ENCODE data around the gene C1orf74. TPM values are rescaled to one million over a fixed set of nuclear protein-coding genes. Genes with fewer than 3 reads are reported as not detected.

C1orf74 gene
- total RNA-seq, 1 donor from 2014 or later, result 2.8 TPM

DNA sequence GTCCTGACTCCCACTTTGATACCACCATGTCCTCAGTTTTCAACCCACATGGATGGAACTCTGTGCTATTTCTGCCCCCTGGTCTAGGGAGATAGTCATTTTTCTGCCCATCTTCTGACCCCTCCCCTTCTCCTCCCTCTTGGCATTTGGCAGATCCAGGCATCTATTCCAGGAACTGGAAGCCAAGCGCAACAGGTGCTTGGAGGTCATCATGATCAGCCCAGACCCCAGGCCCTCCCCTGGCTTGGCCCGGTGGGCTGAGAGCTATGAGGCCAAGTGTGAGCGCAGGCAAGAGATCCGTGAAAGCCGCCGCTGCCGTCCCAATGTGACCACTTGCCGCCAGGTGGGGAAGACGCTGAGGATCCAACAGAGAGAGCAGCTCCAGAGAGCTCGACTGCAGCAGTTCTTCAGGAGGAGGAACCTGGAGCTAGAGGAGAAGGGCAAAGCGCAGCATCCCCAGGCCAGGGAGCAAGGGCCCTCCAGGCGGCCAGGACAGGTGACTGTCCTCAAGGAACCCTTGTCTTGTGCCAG lies 24.5 kb downstream of the C1orf74 start:
- Mint-ChIP-seq H3K4me3 (ENCODE audit: unreplicated experiment) (no peak overlapping the region), H3K27me3 (ENCODE audit: unreplicated experiment) (peaks cover 11% of the 10 kb centered on the region), H3K36me3 (ENCODE audit: low read depth, unreplicated experiment) (no peaks in the 10 kb centered on the region), H3K9me3 (ENCODE audit: unreplicated experiment) (no peaks in the 10 kb centered on the region), H3K27ac (ENCODE audit: unreplicated experiment) (no peak overlapping the region), H3K4me1 (ENCODE audit: unreplicated experiment) (peaks cover 17% of the 10 kb centered on the region)
- TF ChIP-seq, protein P1, sequence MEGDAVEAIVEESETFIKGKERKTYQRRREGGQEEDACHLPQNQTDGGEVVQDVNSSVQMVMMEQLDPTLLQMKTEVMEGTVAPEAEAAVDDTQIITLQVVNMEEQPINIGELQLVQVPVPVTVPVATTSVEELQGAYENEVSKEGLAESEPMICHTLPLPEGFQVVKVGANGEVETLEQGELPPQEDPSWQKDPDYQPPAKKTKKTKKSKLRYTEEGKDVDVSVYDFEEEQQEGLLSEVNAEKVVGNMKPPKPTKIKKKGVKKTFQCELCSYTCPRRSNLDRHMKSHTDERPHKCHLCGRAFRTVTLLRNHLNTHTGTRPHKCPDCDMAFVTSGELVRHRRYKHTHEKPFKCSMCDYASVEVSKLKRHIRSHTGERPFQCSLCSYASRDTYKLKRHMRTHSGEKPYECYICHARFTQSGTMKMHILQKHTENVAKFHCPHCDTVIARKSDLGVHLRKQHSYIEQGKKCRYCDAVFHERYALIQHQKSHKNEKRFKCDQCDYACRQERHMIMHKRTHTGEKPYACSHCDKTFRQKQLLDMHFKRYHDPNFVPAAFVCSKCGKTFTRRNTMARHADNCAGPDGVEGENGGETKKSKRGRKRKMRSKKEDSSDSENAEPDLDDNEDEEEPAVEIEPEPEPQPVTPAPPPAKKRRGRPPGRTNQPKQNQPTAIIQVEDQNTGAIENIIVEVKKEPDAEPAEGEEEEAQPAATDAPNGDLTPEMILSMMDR (IDR thresholded peaks at IDR 0.05; ENCODE audit: unreplicated experiment), result no peak
- no peak for DNase-seq (ENCODE audit: low spot score)

DNA sequence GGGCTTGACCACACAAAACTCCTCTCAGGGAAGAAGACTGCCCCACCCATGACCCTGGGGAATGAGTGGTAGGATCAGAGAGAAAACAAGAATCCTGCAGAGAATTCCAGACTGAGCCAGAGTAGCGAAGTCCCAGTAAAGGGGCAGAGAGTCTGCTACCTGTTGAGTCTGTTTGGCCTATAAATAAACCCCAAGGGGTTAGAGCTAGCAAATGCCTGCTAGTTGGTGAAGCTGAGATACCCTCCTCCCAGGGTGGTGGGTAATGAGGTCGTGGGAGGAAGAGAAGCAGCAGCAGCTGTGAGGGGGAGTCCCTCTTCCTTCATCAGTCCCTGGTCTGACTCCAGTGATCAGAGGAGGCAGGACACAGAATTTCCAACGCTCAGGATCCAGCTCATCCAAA lies 26.0 kb downstream of the C1orf74 start:
- H3K9me3 Mint-ChIP-seq (ENCODE audit: unreplicated experiment), result no peaks in the 10 kb centered on the region
- no peaks in the 10 kb centered on the region for H3K36me3 Mint-ChIP-seq (ENCODE audit: low read depth, unreplicated experiment)
- DNase-seq (ENCODE audit: low spot score), result no peak
- TF ChIP-seq, protein P1 (IDR thresholded peaks at IDR 0.05; ENCODE audit: unreplicated experiment), result no peak
- peaks cover 17% of the 10 kb centered on the region for H3K4me1 Mint-ChIP-seq (ENCODE audit: unreplicated experiment)
- H3K4me3 Mint-ChIP-seq (ENCODE audit: unreplicated experiment), result no peak overlapping the region
- H3K27ac Mint-ChIP-seq (ENCODE audit: unreplicated experiment), result no peak overlapping the region
- H3K27me3 Mint-ChIP-seq (ENCODE audit: unreplicated experiment), result peaks cover 12% of the 10 kb centered on the region

DNA sequence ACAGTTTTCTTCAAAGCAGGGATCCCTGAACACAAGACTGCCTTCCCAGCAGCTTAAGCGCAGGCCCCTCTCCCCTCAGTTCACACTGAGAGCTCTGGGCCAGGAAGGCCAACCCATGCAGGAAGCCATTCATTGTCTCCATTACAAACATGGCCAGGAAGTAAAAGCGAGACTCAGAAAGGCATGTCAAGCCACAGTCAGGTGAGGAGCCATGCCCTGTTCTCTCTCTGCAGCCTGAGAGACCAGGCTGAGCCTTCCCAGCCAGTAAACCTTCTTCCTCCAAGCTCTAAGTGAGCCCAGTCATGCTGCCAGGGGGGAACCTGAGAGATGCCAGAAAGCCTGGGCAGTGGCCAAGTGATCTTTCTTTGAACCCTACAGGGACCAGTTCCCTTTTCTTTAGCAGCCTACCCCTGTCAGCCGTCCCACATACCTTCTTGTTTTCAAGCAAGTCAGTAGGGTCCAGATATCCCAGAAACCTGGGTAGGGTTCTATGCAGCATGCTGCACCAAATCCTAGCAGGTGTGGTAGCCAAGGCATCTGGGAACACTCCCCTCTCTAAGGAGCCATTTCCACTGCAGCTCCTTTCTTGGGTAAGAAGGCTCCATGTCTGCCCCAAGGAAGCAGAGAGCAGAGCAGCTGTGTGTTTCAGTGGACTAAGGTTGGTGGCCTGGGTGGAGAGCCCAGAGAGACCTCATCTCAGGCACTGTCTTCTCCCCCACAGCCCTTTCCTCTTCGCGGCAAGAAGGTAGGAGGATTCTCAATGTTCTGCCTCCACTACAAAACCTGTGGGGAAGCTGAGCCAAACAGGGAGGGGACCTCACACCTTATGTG lies 27.5 kb downstream of the C1orf74 start:
- Mint-ChIP-seq H3K4me3 (ENCODE audit: unreplicated experiment) (no peak overlapping the region), H3K27ac (ENCODE audit: unreplicated experiment) (no peak overlapping the region), H3K9me3 (ENCODE audit: unreplicated experiment) (no peaks in the 10 kb centered on the region), H3K4me1 (ENCODE audit: unreplicated experiment) (peaks cover 17% of the 10 kb centered on the region), H3K27me3 (ENCODE audit: unreplicated experiment) (peaks cover 11% of the 10 kb centered on the region), H3K36me3 (ENCODE audit: low read depth, unreplicated experiment) (no peaks in the 10 kb centered on the region)
- DNase-seq (ENCODE audit: low spot score), result no peak
- TF ChIP-seq, protein P1 (IDR thresholded peaks at IDR 0.05; ENCODE audit: unreplicated experiment), result no peak

DNA sequence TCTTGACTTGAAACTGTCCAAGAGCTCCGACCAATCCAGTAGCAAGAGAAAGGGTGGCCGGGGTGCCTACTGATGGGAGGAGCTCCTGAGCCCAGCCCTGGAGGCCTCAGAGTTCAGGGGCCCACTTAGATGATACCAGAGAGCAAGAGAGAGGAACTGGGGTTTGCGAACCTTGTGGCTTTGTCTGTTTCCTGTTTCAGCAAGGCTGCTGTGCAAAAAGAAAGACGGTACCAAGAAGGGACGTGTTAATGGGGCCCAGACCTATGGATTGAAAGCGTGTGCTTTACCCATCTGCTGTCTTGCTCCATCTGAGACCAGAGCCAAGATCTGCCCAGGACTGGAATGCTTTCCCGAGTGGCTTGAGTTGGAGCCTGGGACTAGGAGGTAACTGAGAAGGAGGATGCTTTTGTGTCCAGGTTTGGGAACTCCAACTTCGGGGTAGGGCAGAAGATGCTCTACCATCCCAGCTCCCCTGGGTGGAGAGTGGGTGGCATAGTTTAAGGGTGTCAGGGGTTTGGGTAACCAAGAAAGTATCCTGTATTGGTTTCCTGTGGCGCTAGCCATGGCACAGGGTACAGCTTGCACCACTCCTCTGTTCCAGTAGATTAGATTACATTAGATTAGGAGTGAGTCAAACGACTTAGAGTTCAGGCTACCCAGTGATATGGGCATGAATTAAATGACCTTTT lies 28.3 kb downstream of the C1orf74 start, which contains the start of gene TRAF3IP3:
TSS of gene TRAF3IP3 (plus strand) at position 128 of the 689 bp plus-strand sequence. CDS start 3,987 bp downstream, outside the sequence.
- H3K27me3 Mint-ChIP-seq (ENCODE audit: unreplicated experiment), result peaks cover 11% of the 10 kb centered on the region
- no peak within 1 kb of the TSS for H3K27ac Mint-ChIP-seq (ENCODE audit: unreplicated experiment)
- no peak within 1 kb of the TSS for H3K4me3 Mint-ChIP-seq (ENCODE audit: unreplicated experiment)
- no peaks in the 10 kb centered on the region for H3K9me3 Mint-ChIP-seq (ENCODE audit: unreplicated experiment)
- DNase-seq (ENCODE audit: low spot score), result no peak
- peaks cover 17% of the 10 kb centered on the region for H3K4me1 Mint-ChIP-seq (ENCODE audit: unreplicated experiment)
- no peaks in the 10 kb centered on the region for H3K36me3 Mint-ChIP-seq (ENCODE audit: low read depth, unreplicated experiment)
- TF ChIP-seq, protein P1 (IDR thresholded peaks at IDR 0.05; ENCODE audit: unreplicated experiment), result no peak
